GM12878 (cell line): ENCODE results near the gene LSMEM2. TPM values are rescaled to one million over a fixed set of nuclear protein-coding genes. Genes with fewer than 3 reads are reported as not detected.

Source experiments
- CHD4 ChIP-seq: fragments of 200-600 bp; sonication (generic); IDR thresholded peaks from 2 replicates; pipeline ENCODE4 v1.6.1; 2016; ENCODE audit warnings: mild to moderate bottlenecking
- CREB1 ChIP-seq: IDR thresholded peaks from 2 replicates; pipeline ENCODE4 v1.6.1; 2012; ENCODE audit warnings: low read depth, mild to moderate bottlenecking, inconsistent platforms
- CUX1 ChIP-seq: IDR thresholded peaks from 2 replicates; pipeline ENCODE4 v1.6.1; 2012; ENCODE audit warnings: improper control_type of control experiment, low read depth, low read length; ENCODE audit not compliant: insufficient replicate concordance
- E2F4 ChIP-seq: IDR thresholded peaks from 2 replicates; pipeline ENCODE4 v1.6.1; 2012; ENCODE audit warnings: low read depth, low read length, improper control_type of control experiment
- E2F8 ChIP-seq: fragments of 450-650 bp; IDR thresholded peaks from 2 replicates; pipeline ENCODE4 v1.6.1; 2018; ENCODE audit warnings: mild to moderate bottlenecking, low read depth, moderate library complexity; ENCODE audit not compliant: partially characterized antibody
- HCFC1 ChIP-seq: fragments of 150-350 bp; IDR thresholded peaks from 2 replicates; pipeline ENCODE4 v1.6.1; 2014; ENCODE audit warnings: low read length
- IKZF1 ChIP-seq: fragments of 450-650 bp; conservative IDR thresholded peaks from 2 replicates; pipeline ENCODE4 v1.6.1; 2017; ENCODE audit warnings: antibody characterized with exemption, mild to moderate bottlenecking
- LARP7 ChIP-seq: fragments of 450-650 bp; IDR thresholded peaks from 2 replicates; pipeline ENCODE4 v1.6.1; 2017; ENCODE audit warnings: mild to moderate bottlenecking
- MYC ChIP-seq: IDR thresholded peaks from 2 replicates; pipeline ENCODE4 v1.6.1; 2011; ENCODE audit warnings: mild to moderate bottlenecking, low read length, moderate library complexity, inconsistent platforms; ENCODE audit not compliant: insufficient read depth, insufficient replicate concordance, insufficient read length, severe bottlenecking
- NBN ChIP-seq: fragments of 450-650 bp; IDR thresholded peaks from 2 replicates; pipeline ENCODE4 v1.6.1; 2016
- RAD21 ChIP-seq: IDR thresholded peaks from 2 replicates; pipeline ENCODE4 v1.6.1; 2011; ENCODE audit warnings: mild to moderate bottlenecking, low read depth, low read length, moderate library complexity; ENCODE audit not compliant: insufficient read depth
- RUNX3 ChIP-seq: IDR thresholded peaks from 2 replicates; pipeline ENCODE4 v1.6.1; 2012; ENCODE audit warnings: low read length, inconsistent platforms
- SMAD1 ChIP-seq: fragments of 450-650 bp; IDR thresholded peaks from 2 replicates; pipeline ENCODE4 v1.6.1; 2018; ENCODE audit warnings: mild to moderate bottlenecking, low read depth; ENCODE audit not compliant: partially characterized antibody
- SMAD5 ChIP-seq: IDR thresholded peaks from 2 replicates; pipeline ENCODE4 v1.6.1; 2016; ENCODE audit warnings: antibody characterized with exemption, low read depth
- STAT3 ChIP-seq: IDR thresholded peaks from 2 replicates; pipeline ENCODE4 v1.6.1; 2011; ENCODE audit warnings: low read depth, low read length, improper control_type of control experiment
- ZBTB40 ChIP-seq: fragments of 450-650 bp; IDR thresholded peaks from 2 replicates; pipeline ENCODE4 v1.6.1; 2016; ENCODE audit warnings: mild to moderate bottlenecking, moderate library complexity, borderline replicate concordance
- polyA plus RNA-seq, 11 experiments: library from polyadenylated mRNA; depleted of rRNA in 4 of 11; unstranded in 6 of 11; stranded (reverse) in 5 of 11; fragments of >200 nt; fragmentation: Nextera tagmentation in 4 of 11; fragmentation: Illumina TruSeq in 1 of 11; extraction: Ambion mirVana in 4 of 11; extraction: Trizol in 1 of 11; gene quantifications; 1 replicate in 1 of 11; 2 replicates in 10 of 11; pipeline versions ENCODE4 v1.2.1 to v1.2.3, GENCODE V29; 2011 to 2016; ENCODE audit warnings: inconsistent platforms in 2 of 11, missing spikeins in 2 of 11, low read depth in 1 of 11
- total RNA-seq, 4 experiments: library from RNA; depleted of rRNA in 3 of 4; stranded (reverse); fragments of >200 nt in 3 of 4; fragmentation: Illumina TruSeq in 1 of 4; extraction: Trizol in 1 of 4; gene quantifications; 2 replicates each; pipeline versions ENCODE4 v1.2.1 to v1.2.3, GENCODE V29; 2013 to 2021

The LSMEM2 gene
- total and polyA plus RNA-seq, 10 of the 15 experiments (the other 5 are each of a cell fraction or from before 2014, with no cell fraction given): 0.17 TPM; not detected in 9

- TF ChIP-seq HCFC1 (peak; percentile 40; the same call in 1 of the 2 replicates), CUX1 (no peak), SMAD5 (peak; percentile 27; the same call in 1 of the 2 replicates), CHD4 (no peak), SMAD1 (no peak), NBN (peak; percentile 93), CREB1 (peak; percentile 85), E2F4 (no peak), MYC (peak; percentile 73), RAD21 (no peak), IKZF1 (peak; percentile 81), STAT3 (no peak), ZBTB40 (no peak; the same call in 1 of the 2 replicates), E2F8 (no peak), LARP7 (peak; percentile 97), RUNX3 (no peak; the same call in none of the 2 replicates)
Observed at GRCh38 chr3:50298836-50299637, 20.1 kb downstream of the LSMEM2 start, which contains the start of the genes HYAL3 and NAA80 (continued).
